ENCODE results near the gene FBN2. TPM values are rescaled to one million over a fixed set of nuclear protein-coding genes. Genes with fewer than 3 reads are reported as not detected.

The FBN2 gene
- total RNA-seq, 4 donors from 2014 or later = 0.24 to 1.3 (median 0.89) TPM

GRCh38 chr5:128397876-128398275 lies 140.2 kb downstream of the FBN2 start:
- no peaks in the 10 kb centered on the region for H3K9me3 ChIP-seq
- DNase-seq (ENCODE audit: low spot score in 2 of 2) = no peak

GRCh38 chr5:128395073-128395472 lies 143.0 kb downstream of the FBN2 start:
- no peaks in the 10 kb centered on the region for H3K4me1 ChIP-seq
- H3K27ac ChIP-seq = no peak overlapping the region
- H3K4me3 ChIP-seq = no peak overlapping the region
- no peaks in the 10 kb centered on the region for H3K9me3 ChIP-seq
- H3K36me3 ChIP-seq = no peaks in the 10 kb centered on the region
- no peak for DNase-seq (ENCODE audit: low spot score in 2 of 2)
- no peak for TF ChIP-seq CTCF (IDR thresholded peaks at IDR 0.05)
- no peak for TF ChIP-seq EP300 (IDR thresholded peaks at IDR 0.05)
- TF ChIP-seq POLR2A (IDR thresholded peaks at IDR 0.05) = no peak
- TF ChIP-seq POLR2AphosphoS5 (IDR thresholded peaks at IDR 0.05) = no peak
- WGBS = 92% methylated on average over 8 of the region's 8 CpGs
- no peaks in the 10 kb centered on the region for H3K27me3 ChIP-seq

More at GRCh38 chr5:128397876-128398275, 140.2 kb downstream of the FBN2 start:
- Histone ChIP-seq H3K36me3 (no peaks in the 10 kb centered on the region), H3K4me3 (no peak overlapping the region), H3K27ac (no peak overlapping the region), H3K4me1 (no peaks in the 10 kb centered on the region), H3K27me3 (no peaks in the 10 kb centered on the region)
- TF ChIP-seq CTCF (IDR thresholded peaks at IDR 0.05) (no peak), EP300 (IDR thresholded peaks at IDR 0.05) (no peak), POLR2A (IDR thresholded peaks at IDR 0.05) (no peak), POLR2AphosphoS5 (IDR thresholded peaks at IDR 0.05) (no peak)
- WGBS = 96% methylated on average over 2 of the region's 2 CpGs

GRCh38 chr5:128384068-128384467 lies 154.0 kb downstream of the FBN2 start:
- H3K9me3 ChIP-seq = no peaks in the 10 kb centered on the region
- H3K4me1 ChIP-seq = no peaks in the 10 kb centered on the region
- TF ChIP-seq EP300 (IDR thresholded peaks at IDR 0.05) = no peak
- no peak for TF ChIP-seq POLR2A (IDR thresholded peaks at IDR 0.05)
- no peak for TF ChIP-seq POLR2AphosphoS5 (IDR thresholded peaks at IDR 0.05)
- TF ChIP-seq CTCF (IDR thresholded peaks at IDR 0.05) = no peak
- no peak for DNase-seq (ENCODE audit: low spot score in 2 of 2)
- H3K27ac ChIP-seq = no peak overlapping the region
- no peaks in the 10 kb centered on the region for H3K27me3 ChIP-seq
- WGBS = 61% methylated on average over 2 of the region's 2 CpGs
- no peak overlapping the region for H3K4me3 ChIP-seq
- no peaks in the 10 kb centered on the region for H3K36me3 ChIP-seq

GRCh38 chr5:128380337-128380736 lies 157.7 kb downstream of the FBN2 start:
- 67% methylated on average over 3 of the region's 3 CpGs for WGBS
- no peak for TF ChIP-seq EP300 (IDR thresholded peaks at IDR 0.05)
- TF ChIP-seq POLR2AphosphoS5 (IDR thresholded peaks at IDR 0.05) = no peak
- TF ChIP-seq CTCF (IDR thresholded peaks at IDR 0.05) = no peak
- no peak for TF ChIP-seq POLR2A (IDR thresholded peaks at IDR 0.05)
- no peaks in the 10 kb centered on the region for H3K9me3 ChIP-seq
- H3K27me3 ChIP-seq = no peaks in the 10 kb centered on the region
- no peaks in the 10 kb centered on the region for H3K4me1 ChIP-seq
- DNase-seq (ENCODE audit: low spot score in 2 of 2) = no peak
- no peaks in the 10 kb centered on the region for H3K36me3 ChIP-seq
- no peak overlapping the region for H3K27ac ChIP-seq
- no peak overlapping the region for H3K4me3 ChIP-seq

- no peaks in the 10 kb centered on the region for H3K27me3 ChIP-seq
- H3K9me3 ChIP-seq = no peaks in the 10 kb centered on the region
- H3K36me3 ChIP-seq = no peaks in the 10 kb centered on the region
- H3K27ac ChIP-seq = no peak overlapping the region
- H3K4me3 ChIP-seq = no peak overlapping the region
- 84% methylated on average over 1 of the region's 1 CpG for WGBS
- DNase-seq (ENCODE audit: low spot score in 2 of 2) = no peak
- no peaks in the 10 kb centered on the region for H3K4me1 ChIP-seq
- no peak for TF ChIP-seq CTCF (IDR thresholded peaks at IDR 0.05)
- TF ChIP-seq POLR2AphosphoS5 (IDR thresholded peaks at IDR 0.05) = no peak
- no peak for TF ChIP-seq EP300 (IDR thresholded peaks at IDR 0.05)
- no peak for TF ChIP-seq POLR2A (IDR thresholded peaks at IDR 0.05)
These were observed 159.4 kb downstream of the FBN2 start for GRCh38 chr5:128378632-128379031.
